Activated T-cell treated with anti-CD3 and anti-CD28 coated beads, Interleukin-2, amount 50 U/mL, for 24 hours (primary cell): ENCODE results near the gene KLHL35.

Experiments used
- DNase-seq: peaks from one replicate; pipeline ENCODE4 v3.0.0-alpha.2; 2020
- H3K27ac Mint-ChIP-seq: 2 replicates; pipeline ENCODE4 v1.8.0; 2020; ENCODE audit warnings: mild to moderate bottlenecking, mixed read lengths
- H3K27me3 Mint-ChIP-seq: 2 replicates; pipeline ENCODE4 v1.8.0; 2020; ENCODE audit warnings: mixed read lengths
- H3K36me3 Mint-ChIP-seq: 2 replicates; pipeline ENCODE4 v1.8.0; 2020; ENCODE audit warnings: low read depth, mixed read lengths
- H3K4me1 Mint-ChIP-seq: 2 replicates; pipeline ENCODE4 v1.8.0; 2020; ENCODE audit warnings: low read depth, mixed read lengths
- H3K4me3 Mint-ChIP-seq: 2 replicates; pipeline ENCODE4 v1.8.0; 2020; ENCODE audit warnings: mild to moderate bottlenecking, moderate library complexity, mixed read lengths
- H3K9me3 Mint-ChIP-seq: 2 replicates; pipeline ENCODE4 v1.8.0; 2020; ENCODE audit warnings: mixed read lengths

The KLHL35 gene

GRCh38 chr11:75432911-75433321 is at the start of gene KLHL35:
KLHL35 (minus strand) TSS chr11:75433203; CDS start chr11:75430629, 2,574 bp downstream.
- no peak within 1 kb of the TSS for H3K4me3 Mint-ChIP-seq
- H3K27ac Mint-ChIP-seq: no peak within 1 kb of the TSS
- peaks cover 23% of the 10 kb centered on the region for H3K4me1 Mint-ChIP-seq

GRCh38 chr11:75481922-75482606 is 49.1 kb upstream of the KLHL35 start:
- Mint-ChIP-seq H3K36me3 (no peaks in the 10 kb centered on the region), H3K4me3 (no peak overlapping the region), H3K27ac (no peak overlapping the region), H3K9me3 (no peaks in the 10 kb centered on the region), H3K4me1 (no peaks in the 10 kb centered on the region), H3K27me3 (no peaks in the 10 kb centered on the region)
- DNase-seq: no peak

More at GRCh38 chr11:75432911-75433321, at the start of gene KLHL35:
- no peak for DNase-seq
- peaks cover 7% of the 10 kb centered on the region for H3K9me3 Mint-ChIP-seq
- peaks cover 52% of the 10 kb centered on the region for H3K27me3 Mint-ChIP-seq
- peaks cover 8% of the 10 kb centered on the region for H3K36me3 Mint-ChIP-seq

GRCh38 chr11:75481223-75481921 is 48.4 kb upstream of the KLHL35 start:
- H3K27ac Mint-ChIP-seq: no peak overlapping the region
- H3K4me3 Mint-ChIP-seq: no peak overlapping the region
- H3K4me1 Mint-ChIP-seq: no peaks in the 10 kb centered on the region
- DNase-seq: no peak
- H3K9me3 Mint-ChIP-seq: no peaks in the 10 kb centered on the region
- no peaks in the 10 kb centered on the region for H3K27me3 Mint-ChIP-seq
- H3K36me3 Mint-ChIP-seq: no peaks in the 10 kb centered on the region

GRCh38 chr11:75480185-75481175 is 47.5 kb upstream of the KLHL35 start:
- Mint-ChIP-seq H3K4me1 (peaks cover 8% of the 10 kb centered on the region), H3K27me3 (no peaks in the 10 kb centered on the region), H3K9me3 (no peaks in the 10 kb centered on the region), H3K27ac (peak overlapping the region; percentile 4), H3K36me3 (no peaks in the 10 kb centered on the region), H3K4me3 (no peak overlapping the region)
- no peak for DNase-seq

GRCh38 chr11:75479597-75480145 is 46.7 kb upstream of the KLHL35 start:
- H3K27me3 Mint-ChIP-seq: no peaks in the 10 kb centered on the region
- H3K4me1 Mint-ChIP-seq: peaks cover 16% of the 10 kb centered on the region
- H3K27ac Mint-ChIP-seq: no peak overlapping the region

GRCh38 chr11:75478783-75479596 is 46.0 kb upstream of the KLHL35 start:
- DNase-seq: no peak
- Mint-ChIP-seq H3K27me3 (no peaks in the 10 kb centered on the region), H3K27ac (no peak overlapping the region), H3K4me3 (no peak overlapping the region), H3K9me3 (no peaks in the 10 kb centered on the region), H3K4me1 (peaks cover 16% of the 10 kb centered on the region), H3K36me3 (no peaks in the 10 kb centered on the region)

More at GRCh38 chr11:75479597-75480145, 46.7 kb upstream of the KLHL35 start:
- H3K9me3 Mint-ChIP-seq: no peaks in the 10 kb centered on the region
- no peaks in the 10 kb centered on the region for H3K36me3 Mint-ChIP-seq
- no peak overlapping the region for H3K4me3 Mint-ChIP-seq
- DNase-seq: no peak

GRCh38 chr11:75477614-75477935 is 44.6 kb upstream of the KLHL35 start:
- no peaks in the 10 kb centered on the region for H3K9me3 Mint-ChIP-seq
- H3K4me1 Mint-ChIP-seq: peaks cover 16% of the 10 kb centered on the region
- DNase-seq: no peak
- H3K36me3 Mint-ChIP-seq: no peaks in the 10 kb centered on the region
- H3K27ac Mint-ChIP-seq: peak overlapping the region; percentile 18
- no peaks in the 10 kb centered on the region for H3K27me3 Mint-ChIP-seq
- no peak overlapping the region for H3K4me3 Mint-ChIP-seq

GRCh38 chr11:75476739-75477613 is 44.0 kb upstream of the KLHL35 start:
- Mint-ChIP-seq H3K4me3 (no peak overlapping the region), H3K4me1 (peaks cover 16% of the 10 kb centered on the region), H3K27ac (peak overlapping the region; percentile 82)

GRCh38 chr11:75475767-75476650 is 43.0 kb upstream of the KLHL35 start:
- Mint-ChIP-seq H3K36me3 (no peaks in the 10 kb centered on the region), H3K27ac (peak overlapping the region; percentile 82), H3K27me3 (no peaks in the 10 kb centered on the region), H3K9me3 (no peaks in the 10 kb centered on the region), H3K4me1 (peaks cover 16% of the 10 kb centered on the region), H3K4me3 (no peak overlapping the region)
- DNase-seq: peak; percentile 39

More at GRCh38 chr11:75476739-75477613, 44.0 kb upstream of the KLHL35 start:
- H3K36me3 Mint-ChIP-seq: no peaks in the 10 kb centered on the region
- no peaks in the 10 kb centered on the region for H3K27me3 Mint-ChIP-seq
- no peak for DNase-seq
- no peaks in the 10 kb centered on the region for H3K9me3 Mint-ChIP-seq

- peak; percentile 74 for DNase-seq
- H3K4me1 Mint-ChIP-seq: peaks cover 16% of the 10 kb centered on the region
- no peaks in the 10 kb centered on the region for H3K36me3 Mint-ChIP-seq
- peak overlapping the region; percentile 82 for H3K27ac Mint-ChIP-seq
- H3K9me3 Mint-ChIP-seq: no peaks in the 10 kb centered on the region
- H3K27me3 Mint-ChIP-seq: no peaks in the 10 kb centered on the region
- peak overlapping the region; percentile 37 for H3K4me3 Mint-ChIP-seq
Measured at GRCh38 chr11:75474878-75475766, 42.1 kb upstream of the KLHL35 start.

GRCh38 chr11:75474240-75474639 is 41.2 kb upstream of the KLHL35 start:
- Mint-ChIP-seq H3K27ac (no peak overlapping the region), H3K4me3 (no peak overlapping the region), H3K4me1 (peaks cover 16% of the 10 kb centered on the region)

More at GRCh38 chr11:75474240-75474639, 41.2 kb upstream of the KLHL35 start:
- H3K9me3 Mint-ChIP-seq: no peaks in the 10 kb centered on the region
- no peaks in the 10 kb centered on the region for H3K36me3 Mint-ChIP-seq
- no peak for DNase-seq
- H3K27me3 Mint-ChIP-seq: no peaks in the 10 kb centered on the region
